Cardiac septum (tissue), 1 donor: ENCODE measurements around the gene NUMB. TPM values are rescaled to one million over a fixed set of nuclear protein-coding genes. Genes with fewer than 3 reads are reported as not detected.
A peak's percentile ranks its signal among the peaks of the same experiment; 100 is the strongest.

Experiments
- DNase-seq: peaks from one replicate; pipeline ENCODE4 v3.0.0-alpha.2; 2020; ENCODE audit warnings: low spot score
- intact Hi-C: fragments of 100-400 bp; cut with DNase I; formaldehyde crosslinking; loops from one replicate; pipeline ENCODE4 v1.14.0; 2022
- total RNA-seq: library from RNA; stranded (reverse); fragmentation: NEBNext Ultra II Directional; extraction: Animal tissue kit (Norgen Biotek cat#: 25700); gene quantifications from one replicate; pipeline ENCODE4 v1.2.1, GENCODE V29; 2021
- donor health status: DM: no; HTN: no; CAD: no.

Gene NUMB
- total RNA-seq, 1 donor from 2014 or later: 34.9 TPM

GRCh38 chr14:73252491-73253322, 205.6 kb downstream of the NUMB start:
- intact Hi-C loops: no loop called here
- no peak for DNase-seq

- intact Hi-C loops: no loop called here
- no peak for DNase-seq
These were observed 206.7 kb downstream of the NUMB start for GRCh38 chr14:73251516-73252215.

GRCh38 chr14:73250781-73251500, 207.4 kb downstream of the NUMB start:
- no peak for DNase-seq
- intact Hi-C loops: no loop called here

GRCh38 chr14:73250317-73250713, 208.0 kb downstream of the NUMB start:
- intact Hi-C loops: no loop called here
- no peak for DNase-seq

GRCh38 chr14:73249564-73250316, 208.6 kb downstream of the NUMB start:
- intact Hi-C loops: no loop called here
- no peak for DNase-seq

GRCh38 chr14:73249108-73249507, 209.2 kb downstream of the NUMB start:
- intact Hi-C loops: no loop called here
- DNase-seq: no peak

- no peak for DNase-seq
- intact Hi-C loops: no loop called here
These were observed 210.1 kb downstream of the NUMB start for GRCh38 chr14:73248108-73248868.

GRCh38 chr14:73246387-73247150, 211.8 kb downstream of the NUMB start:
- intact Hi-C loops: no loop called here
- DNase-seq: no peak

- intact Hi-C loops: no loop called here
- peak; percentile 82 for DNase-seq
These were observed 212.6 kb downstream of the NUMB start for GRCh38 chr14:73245480-73246325.

- intact Hi-C loops: no loop called here
- DNase-seq: no peak
These were observed 213.6 kb downstream of the NUMB start for GRCh38 chr14:73244541-73245290.

- DNase-seq: no peak
- intact Hi-C loops: no loop called here
These were observed 214.6 kb downstream of the NUMB start for GRCh38 chr14:73243748-73244147.

- no peak for DNase-seq
These were observed 215.0 kb downstream of the NUMB start for GRCh38 chr14:73243341-73243740.

GRCh38 chr14:73242357-73242901, 215.9 kb downstream of the NUMB start:
- DNase-seq: peak; percentile 63
- intact Hi-C loops: no loop called here

More at GRCh38 chr14:73243341-73243740, 215.0 kb downstream of the NUMB start:
- intact Hi-C loops: no loop called here

- peak; percentile 65 for DNase-seq
- intact Hi-C loops: no loop called here
These were observed 216.7 kb downstream of the NUMB start for GRCh38 chr14:73241481-73242165.

GRCh38 chr14:73240816-73241480, 217.4 kb downstream of the NUMB start:
- DNase-seq: peak; percentile 59
- intact Hi-C loops: no loop called here
